GM18505 (cell line): ENCODE results near the gene ACAA1.

ENCODE experiments used
- ATAC-seq: cut with Tn5 transposase; IDR thresholded peaks from one replicate; pipeline ENCODE4 v1.9.1; 2021; ENCODE audit not compliant: unreplicated experiment
- POLR2A ChIP-seq: IDR thresholded peaks from 4 replicates; pipeline ENCODE4 v1.6.1; 2011; ENCODE audit warnings: borderline replicate concordance; ENCODE audit not compliant: insufficient read depth, insufficient read length; ENCODE audit errors: extremely low read depth

The ACAA1 gene

DNA sequence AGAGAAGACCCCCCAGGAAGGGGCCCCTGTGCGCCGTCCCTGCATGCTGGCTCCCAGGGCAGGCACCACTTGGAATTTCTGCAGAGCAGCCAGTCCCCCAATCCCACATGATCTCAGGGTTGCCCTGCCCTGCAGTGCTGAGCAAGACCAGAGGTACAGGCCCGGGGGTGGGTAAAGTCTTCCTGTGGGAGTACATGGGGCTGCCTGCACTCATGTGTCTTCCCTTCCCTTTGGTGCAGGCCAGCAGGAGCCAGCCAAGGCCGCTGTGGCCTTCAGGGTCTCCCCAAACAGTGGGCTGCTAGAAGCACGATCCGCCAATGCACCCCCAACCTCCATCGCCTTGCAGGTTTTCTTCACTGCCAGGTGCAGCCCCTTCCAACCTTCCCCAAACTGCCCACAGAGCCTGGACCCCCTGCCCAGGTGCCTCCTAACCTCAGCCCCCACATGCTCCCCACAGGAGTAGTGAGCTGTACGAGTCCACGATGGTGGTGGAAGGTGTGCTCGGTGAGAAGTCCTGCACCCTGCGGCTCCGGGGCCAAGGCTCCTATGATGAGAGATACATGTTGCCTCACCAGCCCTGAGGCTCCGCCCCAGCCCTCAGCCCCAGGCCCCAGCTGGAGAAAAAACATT, 15.0 kb downstream of the ACAA1 start:
- TF ChIP-seq POLR2A: no peak
- no peak for ATAC-seq

DNA sequence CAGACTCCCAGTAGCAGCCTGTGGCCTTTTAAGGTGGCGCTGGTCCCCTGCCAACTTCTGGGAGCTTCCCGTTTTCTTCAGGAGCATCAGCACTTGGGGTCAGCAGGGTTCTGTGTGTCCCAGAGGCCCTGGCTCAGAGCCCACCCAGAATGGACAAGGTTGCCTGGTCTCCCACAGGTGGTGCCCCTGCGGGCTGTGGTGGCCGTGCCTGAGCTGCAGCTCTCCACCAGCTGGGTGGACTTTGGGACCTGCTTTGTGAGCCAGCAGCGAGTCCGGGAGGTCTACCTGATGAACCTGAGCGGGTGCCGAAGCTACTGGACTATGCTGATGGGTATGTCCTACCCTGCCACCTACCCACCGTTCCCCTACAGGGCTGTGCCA, 15.5 kb downstream of the ACAA1 start:
- no peak for TF ChIP-seq POLR2A

DNA sequence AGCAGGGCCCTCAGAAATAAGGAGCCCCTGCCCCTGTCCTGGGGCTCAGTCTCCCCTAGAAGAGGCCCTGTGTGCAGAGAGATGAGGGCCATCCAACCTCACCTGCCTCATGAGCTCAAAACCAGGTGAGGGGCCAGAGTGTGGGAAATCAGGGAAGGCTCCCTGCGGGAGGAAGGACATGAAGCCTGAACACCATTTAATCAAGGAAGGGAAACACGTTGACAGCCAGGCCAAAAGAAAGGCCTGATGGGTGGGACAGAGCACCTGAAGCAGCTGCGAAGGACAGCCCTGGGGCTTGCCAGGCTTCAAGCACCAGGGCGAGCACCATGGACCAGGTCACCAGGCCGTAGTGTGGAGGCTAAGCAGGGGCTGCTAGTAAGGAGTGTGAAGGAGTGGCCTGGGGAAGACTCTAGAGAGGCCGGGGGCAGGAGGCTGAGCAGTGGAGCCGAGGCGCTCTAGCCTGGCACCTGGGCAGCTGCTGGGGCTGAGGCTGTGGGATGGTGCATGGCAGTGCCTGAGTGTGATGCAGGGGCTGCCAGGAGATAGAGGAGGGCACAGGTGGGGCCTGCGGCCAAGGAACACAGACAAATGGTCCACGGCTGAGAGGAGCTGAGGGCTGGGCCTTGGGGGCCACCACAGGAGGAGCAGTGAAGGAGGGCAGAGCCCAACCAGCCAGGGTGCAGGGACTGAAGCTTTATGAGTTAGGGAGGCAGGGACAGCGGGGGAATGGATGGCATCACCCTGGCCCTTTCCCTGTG, 16.1 kb downstream of the ACAA1 start:
- ATAC-seq: no peak
- no peak for TF ChIP-seq POLR2A

More for the DNA sequence above, 15.5 kb downstream of the ACAA1 start:
- no peak for ATAC-seq

DNA sequence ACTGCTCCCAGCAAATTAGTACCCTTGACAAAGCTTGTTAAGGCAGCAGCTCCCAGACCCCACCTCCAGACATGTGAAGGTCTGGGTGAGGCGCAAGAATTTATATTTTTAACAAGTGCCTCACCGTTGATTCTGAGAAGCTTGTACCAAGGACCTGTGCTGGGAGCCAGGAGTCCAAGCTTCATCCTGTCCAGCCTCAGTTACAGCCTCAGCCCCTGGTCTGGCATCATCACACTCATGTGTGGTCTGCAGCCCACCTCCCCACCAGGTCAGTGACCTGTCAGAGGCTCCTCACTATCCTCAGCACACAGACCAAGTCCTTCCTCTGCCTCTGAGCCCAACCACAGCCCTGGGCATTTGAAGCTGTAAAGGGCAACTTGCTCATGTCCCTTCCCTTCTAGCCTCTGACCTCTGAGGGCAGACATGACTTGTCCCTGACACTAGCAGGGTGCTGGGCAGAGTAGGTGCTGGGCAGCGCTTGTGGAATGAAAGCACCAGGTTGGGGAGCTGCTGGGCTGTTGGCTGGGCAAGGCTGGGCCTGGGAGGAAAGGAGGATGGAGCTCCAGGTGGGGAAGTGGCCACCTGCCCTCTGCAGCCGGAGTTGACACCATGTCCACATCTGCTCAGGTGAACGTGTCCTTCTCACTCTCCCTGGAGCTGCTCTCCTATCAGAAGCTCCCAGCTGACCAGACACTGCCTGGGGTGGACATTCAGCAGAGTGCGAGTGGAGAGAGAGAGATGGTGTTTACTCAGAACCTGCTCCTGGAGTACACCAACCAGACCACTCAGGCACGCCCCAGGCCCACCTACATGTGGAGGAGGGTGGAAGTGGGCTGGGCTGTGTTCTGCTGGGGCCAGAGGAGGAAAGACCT, 16.9 kb downstream of the ACAA1 start:
- no peak for TF ChIP-seq POLR2A
- ATAC-seq: no peak

DNA sequence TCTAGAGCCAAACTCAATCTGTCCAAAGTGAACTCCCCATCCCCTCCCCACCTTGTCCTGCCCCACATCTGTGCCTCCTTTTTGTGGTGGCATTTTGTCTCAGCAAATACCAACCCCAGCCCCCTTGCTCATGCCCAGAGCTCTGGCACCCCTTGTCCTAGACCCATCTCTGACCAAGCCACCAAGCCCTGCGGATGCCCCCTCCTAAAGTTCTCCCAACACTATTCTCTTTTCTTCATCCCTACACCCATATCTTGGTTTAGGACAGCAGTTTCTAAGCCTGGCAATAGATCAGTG, 17.7 kb downstream of the ACAA1 start:
- TF ChIP-seq POLR2A: no peak
- no peak for ATAC-seq

DNA sequence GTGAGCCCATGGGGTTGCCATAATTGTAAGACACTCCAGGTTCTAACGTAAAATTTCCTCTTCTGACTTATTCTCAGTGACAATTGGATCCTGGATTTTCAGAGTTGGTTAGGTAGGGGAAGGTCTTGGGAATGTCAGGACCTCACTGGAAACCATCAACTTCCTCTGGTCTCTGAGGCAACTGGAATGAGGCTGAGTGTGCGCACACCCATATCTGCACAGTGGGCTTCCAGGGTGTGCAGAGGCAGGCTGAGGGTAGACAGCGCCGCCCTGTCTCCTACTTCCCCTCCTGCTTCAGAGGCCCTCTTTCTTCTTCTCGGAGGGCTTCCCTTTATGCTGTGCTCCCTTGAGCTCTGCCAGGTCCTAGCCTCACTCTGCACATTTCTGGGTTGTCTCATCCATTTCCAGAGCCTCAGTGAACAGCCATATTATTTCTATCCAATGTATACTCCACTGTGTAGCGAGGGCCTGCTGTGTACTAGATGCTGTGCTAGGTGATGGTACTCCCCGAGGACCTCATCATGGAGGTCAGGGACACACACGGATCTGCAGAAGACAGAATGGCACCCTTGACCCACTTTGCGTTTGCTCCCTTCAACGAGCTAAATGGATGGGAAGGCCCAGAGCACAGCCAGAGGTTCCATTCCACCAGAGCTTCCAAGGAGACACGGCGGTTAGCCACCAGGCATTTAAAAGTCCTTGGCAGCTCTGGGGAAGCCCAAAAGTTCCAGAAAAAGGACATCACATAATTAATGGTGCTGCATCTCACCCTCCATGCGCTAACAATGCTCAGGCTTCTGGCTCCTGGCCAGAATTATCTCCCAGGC, 18.3 kb downstream of the ACAA1 start:
- no peak for ATAC-seq
- TF ChIP-seq POLR2A: no peak

DNA sequence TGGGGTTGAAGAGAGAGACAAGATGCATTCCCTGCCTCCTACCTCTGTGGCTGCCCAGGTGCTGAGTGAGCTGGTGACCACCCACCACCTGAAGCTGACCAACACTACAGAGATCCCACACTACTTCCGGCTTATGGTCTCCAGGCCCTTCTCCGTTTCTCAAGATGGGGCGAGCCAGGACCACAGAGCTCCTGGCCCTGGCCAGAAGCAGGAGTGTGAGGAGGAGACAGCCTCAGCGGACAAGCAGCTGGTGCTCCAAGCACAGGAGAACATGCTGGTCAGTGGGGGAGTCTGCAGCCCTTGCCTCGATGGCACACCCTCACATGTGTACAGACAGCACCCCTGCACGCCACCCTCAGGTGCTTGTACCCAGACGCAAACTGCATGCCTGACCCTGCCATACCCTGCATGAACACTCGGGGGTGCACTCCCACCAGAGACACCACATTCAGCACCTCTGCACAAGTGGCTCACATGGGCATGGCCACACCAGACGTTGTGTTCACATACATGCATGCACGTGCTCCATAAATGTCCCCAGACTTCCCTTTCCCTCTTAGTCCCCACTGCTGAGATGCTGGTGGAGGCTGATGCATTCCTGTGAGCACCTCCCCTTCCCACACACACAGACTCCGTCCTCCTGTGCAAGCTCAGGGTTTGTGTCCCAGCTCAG, 19.0 kb downstream of the ACAA1 start:
- ATAC-seq: no peak
- TF ChIP-seq POLR2A: no peak

DNA sequence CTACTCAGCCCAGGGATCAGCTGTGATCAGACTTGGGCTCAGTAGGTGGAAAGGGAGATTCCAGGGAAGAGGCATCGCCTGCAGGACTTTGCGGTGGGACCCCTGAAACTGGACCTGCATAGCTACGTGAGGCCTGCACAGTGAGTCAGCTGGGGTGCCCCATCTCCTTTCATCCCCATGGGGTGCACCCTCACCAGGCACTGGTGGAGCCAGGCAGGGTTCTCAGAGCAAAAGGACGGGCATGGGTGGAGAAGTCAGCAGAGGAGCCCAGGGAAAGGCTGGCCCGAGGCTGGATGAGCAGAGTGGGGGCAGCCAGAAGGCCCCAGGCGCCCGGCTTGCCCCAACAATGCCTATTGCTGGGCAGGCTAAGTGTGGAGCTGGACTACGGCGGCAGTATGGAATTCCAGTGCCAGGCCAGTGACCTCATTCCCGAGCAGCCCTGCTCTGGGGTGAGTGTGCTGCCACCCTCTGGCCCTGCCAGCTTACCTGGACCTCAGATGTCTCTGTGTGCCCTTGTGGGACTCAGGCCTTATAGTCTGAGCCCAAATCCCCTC, 19.7 kb downstream of the ACAA1 start:
- no peak for ATAC-seq
- TF ChIP-seq POLR2A: no peak

DNA sequence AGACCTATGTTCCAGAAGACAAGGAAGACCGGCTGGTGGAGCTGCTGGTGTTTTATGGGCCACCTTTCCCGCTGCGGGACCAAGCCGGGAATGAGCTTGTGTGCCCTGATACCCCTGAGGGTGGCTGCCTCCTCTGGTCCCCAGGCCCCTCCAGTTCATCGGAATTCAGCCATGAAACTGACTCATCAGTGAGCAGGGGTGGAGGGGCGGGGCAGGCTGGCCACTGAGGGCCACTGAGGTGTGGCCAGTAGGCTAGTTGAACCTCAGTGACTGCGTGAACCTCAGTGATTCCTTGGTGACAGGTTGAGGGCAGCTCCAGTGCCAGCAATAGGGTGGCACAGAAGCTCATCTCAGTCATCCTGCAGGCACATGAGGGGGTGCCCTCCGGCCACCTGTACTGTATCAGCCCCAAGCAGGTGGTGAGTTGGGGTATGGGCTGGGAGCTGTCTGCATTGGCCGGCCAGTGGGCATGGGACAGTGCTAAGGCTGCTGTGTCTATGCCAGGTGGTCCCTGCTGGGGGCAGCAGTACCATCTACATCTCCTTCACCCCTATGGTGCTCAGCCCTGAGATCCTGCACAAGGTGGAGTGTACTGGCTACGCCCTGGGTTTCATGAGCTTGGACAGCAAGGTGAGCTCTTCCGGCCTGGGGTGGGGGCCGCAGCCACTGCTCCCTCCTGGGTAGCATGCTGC, 20.3 kb downstream of the ACAA1 start:
- ATAC-seq: no peak
- TF ChIP-seq POLR2A: no peak

DNA sequence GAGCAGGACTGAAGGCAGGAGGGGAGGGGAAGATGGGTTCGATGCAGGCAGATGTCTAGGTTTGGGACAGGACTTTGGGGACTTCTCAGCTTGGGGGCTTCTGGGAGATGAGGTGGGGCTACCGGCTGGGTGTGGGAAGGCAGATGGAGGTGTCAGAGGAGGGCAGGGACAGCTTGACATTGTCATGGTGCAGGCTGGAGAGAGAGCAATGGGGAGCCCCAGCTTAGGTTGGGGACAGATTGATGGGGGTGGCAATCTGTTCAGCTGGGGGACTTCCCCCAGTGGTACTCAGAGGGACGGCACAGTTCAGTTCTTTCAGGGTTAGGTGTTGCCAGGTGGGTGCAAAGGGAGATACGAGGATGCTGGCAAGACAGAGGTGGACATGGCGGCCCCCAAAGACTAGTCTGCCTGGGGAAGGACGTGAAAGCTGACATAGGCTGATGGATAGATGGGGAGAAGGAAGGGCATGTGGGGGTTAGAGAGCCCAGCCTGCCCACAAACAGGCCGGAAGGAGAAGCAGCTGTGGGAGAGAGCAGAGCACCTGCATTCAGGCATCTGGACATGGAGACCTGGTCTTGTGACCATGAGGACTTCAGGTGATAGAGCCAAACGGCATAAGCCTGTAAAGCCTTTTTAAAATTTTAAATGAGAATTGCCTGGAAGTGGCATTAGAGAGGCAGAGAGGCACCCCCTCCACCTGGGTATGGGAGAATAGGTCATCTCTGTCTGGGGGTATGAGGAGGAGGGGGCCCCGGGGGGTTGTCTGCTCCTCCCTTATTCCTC, 21.1 kb downstream of the ACAA1 start:
- no peak for TF ChIP-seq POLR2A
- no peak for ATAC-seq
